GM23338 (cell line): ENCODE data around the gene LEAP2. TPM values are rescaled to one million over a fixed set of nuclear protein-coding genes. Genes with fewer than 3 reads are reported as not detected.

Experiments
- ATAC-seq: fragments of 200-7000 bp; cut with Tn5 transposase; 3 replicates; pipeline ENCODE4 v1.9.1; 2020
- DNase-seq: peaks from one replicate; pipeline ENCODE4 v3.0.0-alpha.2; 2015; ENCODE audit warnings: low spot score
- H2AFZ ChIP-seq: fragments of 200-600 bp; sonication (generic); 2 replicates; pipeline ENCODE4 v1.8.0; 2016; ENCODE audit warnings: antibody characterized with exemption, mild to moderate bottlenecking, moderate library complexity
- H3F3A ChIP-seq: fragments of 200-600 bp; sonication (generic); replicated peaks from 2 replicates; pipeline ENCODE4 v1.8.0; 2017; ENCODE audit warnings: antibody characterized with exemption, mixed run types, low read depth
- H3K27ac ChIP-seq: fragments of 200-600 bp; sonication (generic); 2 replicates; pipeline ENCODE4 v1.6.1; 2016; ENCODE audit warnings: low read depth
- H3K27me3 ChIP-seq: fragments of 200-600 bp; sonication (generic); 2 replicates; pipeline ENCODE4 v1.8.0; 2016; ENCODE audit warnings: mild to moderate bottlenecking, mixed run types, moderate library complexity; ENCODE audit not compliant: insufficient read depth
- H3K36me3 ChIP-seq: fragments of 200-600 bp; sonication (generic); 2 replicates; pipeline ENCODE4 v1.8.0; 2016; ENCODE audit warnings: mild to moderate bottlenecking; ENCODE audit not compliant: insufficient read depth
- H3K4me1 ChIP-seq: fragments of 200-600 bp; sonication (generic); 2 replicates; pipeline ENCODE4 v1.8.0; 2016; ENCODE audit warnings: mild to moderate bottlenecking, moderate library complexity; ENCODE audit not compliant: insufficient read depth
- H3K4me2 ChIP-seq: fragments of 200-600 bp; sonication (generic); 2 replicates; pipeline ENCODE4 v1.7.1; 2017; ENCODE audit warnings: mixed run types
- H3K4me3 ChIP-seq: fragments of 200-600 bp; sonication (generic); 2 replicates; pipeline ENCODE4 v1.6.1; 2016; ENCODE audit warnings: mixed run types
- H3K79me2 ChIP-seq: fragments of 200-600 bp; sonication (generic); replicated peaks from 2 replicates; pipeline ENCODE4 v1.8.0; 2017; ENCODE audit warnings: mild to moderate bottlenecking; ENCODE audit not compliant: insufficient read depth
- H3K9me2 ChIP-seq: fragments of 200-600 bp; sonication (generic); 2 replicates; pipeline ENCODE4 v1.8.0; 2017; ENCODE audit not compliant: insufficient read depth
- H4K20me1 ChIP-seq: fragments of 200-600 bp; sonication (generic); replicated peaks from 2 replicates; pipeline ENCODE4 v1.8.0; 2017; ENCODE audit warnings: mild to moderate bottlenecking; ENCODE audit not compliant: insufficient read depth
- H3K27ac Mint-ChIP-seq: 2 replicates; pipeline ENCODE4 v1.8.0; 2020; ENCODE audit warnings: inconsistent platforms, mild to moderate bottlenecking, moderate library complexity, mixed read lengths
- H3K27me3 Mint-ChIP-seq: 3 replicates; pipeline ENCODE4 v1.8.0; 2022; ENCODE audit warnings: low read depth, mild to moderate bottlenecking, moderate library complexity, mixed read lengths, inconsistent platforms; ENCODE audit not compliant: insufficient read depth, poor library complexity
- H3K36me3 Mint-ChIP-seq: 3 replicates; pipeline ENCODE4 v1.8.0; 2021; ENCODE audit warnings: low read depth, mild to moderate bottlenecking, inconsistent platforms, moderate library complexity, mixed read lengths
- H3K4me1 Mint-ChIP-seq: 3 replicates; pipeline ENCODE4 v1.8.0; 2020; ENCODE audit warnings: mild to moderate bottlenecking, inconsistent platforms, mixed read lengths
- H3K4me3 Mint-ChIP-seq: 3 replicates; pipeline ENCODE4 v1.8.0; 2021; ENCODE audit warnings: moderate library complexity, mild to moderate bottlenecking, inconsistent platforms, mixed read lengths
- H3K9me3 Mint-ChIP-seq: 3 replicates; pipeline ENCODE4 v1.8.0; 2020; ENCODE audit warnings: moderate library complexity, mild to moderate bottlenecking, inconsistent platforms, mixed read lengths
- CREB1 ChIP-seq: fragments of 250-450 bp; sonication (Bioruptor Pico); IDR thresholded peaks from 2 replicates; pipeline ENCODE4 v1.5.0; 2020; ENCODE audit warnings: low read depth, mild to moderate bottlenecking, moderate library complexity
- CTCF ChIP-seq, 2 experiments: fragments of 200-600 bp in 1 of 2; sonication (generic) in 1 of 2; conservative IDR thresholded peaks; 2 replicates each; pipeline versions ENCODE4 v1.5.1 to v1.6.1; 2016 to 2017; ENCODE audit warnings: antibody characterized with exemption in 2 of 2, low read depth in 2 of 2, mild to moderate bottlenecking in 2 of 2, moderate library complexity in 1 of 2
- ETS1 ChIP-seq: IDR thresholded peaks from 2 replicates; pipeline ENCODE4 v1.6.1; 2016; ENCODE audit warnings: antibody characterized with exemption
- EZH2 ChIP-seq: fragments of 200-600 bp; sonication (generic); IDR thresholded peaks from one replicate; pipeline ENCODE4 v1.8.0; 2017; ENCODE audit warnings: antibody characterized with exemption, mild to moderate bottlenecking, low read depth; ENCODE audit not compliant: unreplicated experiment
- EZH2phosphoT487 ChIP-seq: fragments of 200-600 bp; sonication (generic); IDR thresholded peaks from one replicate; pipeline ENCODE4 v1.8.1; 2018; ENCODE audit warnings: antibody characterized with exemption; ENCODE audit not compliant: unreplicated experiment
- JUNB ChIP-seq: IDR thresholded peaks from one replicate; pipeline ENCODE4 v1.6.1; 2016; ENCODE audit warnings: antibody characterized with exemption; ENCODE audit not compliant: unreplicated experiment
- NANOG ChIP-seq: IDR thresholded peaks from 2 replicates; pipeline ENCODE4 v1.6.1; 2016; ENCODE audit warnings: antibody characterized with exemption, borderline replicate concordance
- POLR2AphosphoS5 ChIP-seq: IDR thresholded peaks from 2 replicates; pipeline ENCODE4 v1.6.1; 2016; ENCODE audit warnings: antibody characterized with exemption, low read depth
- REST ChIP-seq: IDR thresholded peaks from one replicate; pipeline ENCODE4 v1.6.1; 2018; ENCODE audit warnings: antibody characterized with exemption; ENCODE audit not compliant: unreplicated experiment
- STAT1 ChIP-seq: IDR thresholded peaks from one replicate; pipeline ENCODE4 v1.6.1; 2016; ENCODE audit warnings: antibody characterized with exemption; ENCODE audit not compliant: unreplicated experiment
- ZNF114 ChIP-seq: fragments of 250-450 bp; sonication (Bioruptor Pico); IDR thresholded peaks from 2 replicates; pipeline ENCODE4 v1.5.0; 2020; ENCODE audit warnings: mild to moderate bottlenecking, moderate library complexity
- ZNF331 ChIP-seq: fragments of 250-450 bp; sonication (Bioruptor Pico); IDR thresholded peaks from 2 replicates; pipeline ENCODE4 v1.5.0; 2020; ENCODE audit warnings: low read depth, mild to moderate bottlenecking, moderate library complexity
- ZNF462 ChIP-seq: fragments of 250-450 bp; sonication (Bioruptor Pico); IDR thresholded peaks from 2 replicates; pipeline ENCODE4 v1.5.0; 2020; ENCODE audit warnings: mild to moderate bottlenecking, moderate library complexity
- polyA plus RNA-seq: library from polyadenylated mRNA; unstranded; fragments of >200 nt; fragmentation: Nextera tagmentation; extraction: Ambion mirVana; gene quantifications from 2 replicates; pipeline ENCODE4 v1.2.1, GENCODE V29; 2016
- total RNA-seq: library from RNA; depleted of rRNA; stranded (reverse); fragments of >200 nt; shearing (Covaris generic); gene quantifications from 2 replicates; pipeline ENCODE4 v1.2.3, GENCODE V29; 2014

LEAP2 gene
- total and polyA plus RNA-seq, 2 experiments from 2014 or later: 1.5 to 1.8 TPM

- H3K4me3 ChIP-seq: no peak overlapping the region
- Mint-ChIP-seq H3K27ac (no peak overlapping the region), H3K4me1 (peaks cover 8% of the 10 kb centered on the region; the same call in 2 of the 3 replicates), H3K36me3 (peaks cover 2% of the 10 kb centered on the region; the same call in 1 of the 3 replicates), H3K4me3 (no peak overlapping the region), H3K27me3 (peaks cover 2% of the 10 kb centered on the region), H3K9me3 (no peaks in the 10 kb centered on the region)
- no peak overlapping the region for H3K27ac ChIP-seq
- H2AFZ ChIP-seq: no peak overlapping the region
- no peaks in the 10 kb centered on the region for H3K9me2 ChIP-seq
- no peaks in the 10 kb centered on the region for H3K36me3 ChIP-seq
- H4K20me1 ChIP-seq: 0 out of 2 replicates have a peak, but pooled peaks cover 16% of the 10 kb centered on the region
- no peaks in the 10 kb centered on the region for H3K4me1 ChIP-seq
- no peak overlapping the region for H3K4me2 ChIP-seq
- no peaks in the 10 kb centered on the region for H3K27me3 ChIP-seq
- TF ChIP-seq NANOG (no peak), REST (no peak), CREB1 (no peak), EZH2phosphoT487 (no peak), STAT1 (no peak), POLR2AphosphoS5 (no peak), ZNF462 (CRISPR knock-in tag) (no peak), JUNB (no peak), CTCF (conservative IDR thresholded peaks at IDR 0.05; ENCODE audit: low read depth in 2 of 2) (no peak), ZNF331 (no peak), ZNF114 (no peak), EZH2 (no peak), ETS1 (no peak)
- DNase-seq (peak; percentile 32), ATAC-seq (no peak)
- H3K79me2 ChIP-seq: peaks cover 18% of the 10 kb centered on the region; the same call in 1 of the 2 replicates
- H3F3A ChIP-seq: no peaks in the 10 kb centered on the region
Observed at GRCh38 chr5:132905938-132906337, 32.5 kb downstream of the LEAP2 start.
